Stimulated activated CD4-positive, alpha-beta T cell treated with anti-CD3 and anti-CD28 coated beads, Interleukin-4, amount 100 ng/mL, for 4 hours (primary cell): Measurements from ENCODE around the gene PADI3.

Source experiments
- DNase-seq, 2 experiments: peaks; one replicate each; pipeline ENCODE4 v3.0.0-alpha.2; 2020

The PADI3 gene

DNA sequence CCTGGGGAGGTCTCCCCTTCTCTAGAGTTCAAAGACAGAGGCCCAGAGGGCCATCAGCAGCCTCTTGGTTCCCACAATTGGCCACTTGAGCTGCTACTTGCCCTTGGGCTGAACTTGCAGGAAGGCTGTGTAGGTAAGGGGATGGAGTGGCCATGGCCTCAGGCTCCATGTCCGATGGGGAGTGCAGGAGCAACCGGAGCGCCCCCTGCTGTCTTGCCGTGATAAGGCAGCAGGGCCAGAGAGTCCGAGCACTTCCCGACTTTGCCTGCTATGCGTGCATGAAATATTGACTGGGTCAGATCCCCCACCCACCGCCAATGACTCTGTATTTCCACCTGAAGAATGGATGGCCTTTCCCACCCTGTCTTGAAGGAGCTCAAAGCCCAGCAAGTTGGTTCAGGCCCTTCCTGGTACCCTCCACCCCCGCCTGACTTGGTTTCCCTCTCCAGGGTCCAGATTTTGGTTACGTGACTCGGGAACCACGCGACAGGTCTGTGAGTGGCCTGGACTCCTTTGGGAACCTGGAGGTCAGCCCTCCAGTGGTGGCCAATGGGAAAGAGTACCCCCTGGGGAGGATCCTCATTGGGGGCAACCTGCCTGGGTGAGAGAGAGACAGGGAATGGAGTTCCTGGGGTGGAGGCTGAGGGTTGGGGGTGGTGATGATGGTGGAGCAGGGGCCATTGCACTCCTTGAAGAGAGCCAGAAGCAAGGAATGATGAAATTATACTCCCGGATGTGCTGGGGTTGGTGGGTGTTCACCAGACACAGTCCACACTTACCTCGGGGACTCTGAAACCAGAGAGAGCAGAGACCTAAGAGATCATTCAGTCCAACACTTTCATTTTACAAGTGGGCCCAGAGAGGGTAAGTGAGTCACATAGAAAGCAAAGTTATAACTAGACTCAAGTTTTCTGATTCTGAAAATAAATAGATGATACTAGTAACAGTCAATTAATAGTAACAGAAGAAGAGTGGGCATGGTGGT, 25.6 kb downstream of the PADI3 start:
- DNase-seq, result peak in 1 of 2 experiments; percentile 8

DNA sequence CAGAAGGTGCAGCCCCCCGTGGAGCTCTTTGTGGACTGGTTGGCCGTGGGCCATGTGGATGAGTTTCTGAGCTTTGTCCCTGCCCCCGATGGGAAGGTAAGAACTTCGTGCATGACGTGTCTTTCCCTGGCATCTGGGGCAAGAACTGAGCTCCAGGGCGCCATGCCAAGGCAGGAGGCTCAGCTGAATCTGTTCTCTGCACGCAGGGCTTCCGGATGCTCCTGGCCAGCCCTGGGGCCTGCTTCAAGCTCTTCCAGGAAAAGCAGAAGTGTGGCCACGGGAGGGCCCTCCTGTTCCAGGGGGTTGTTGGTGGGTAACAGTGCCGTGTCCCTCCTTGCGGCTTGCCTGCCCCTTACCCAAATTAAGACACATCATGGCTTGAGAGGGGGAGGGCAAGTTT, 27.7 kb downstream of the PADI3 start:
- no peak for DNase-seq

- DNase-seq, result no peak
Measured at GRCh38 chr1:17277511-17278159, 28.7 kb downstream of the PADI3 start.

GRCh38 chr1:17278996-17279830, 30.3 kb downstream of the PADI3 start:
- no peak for DNase-seq

DNA sequence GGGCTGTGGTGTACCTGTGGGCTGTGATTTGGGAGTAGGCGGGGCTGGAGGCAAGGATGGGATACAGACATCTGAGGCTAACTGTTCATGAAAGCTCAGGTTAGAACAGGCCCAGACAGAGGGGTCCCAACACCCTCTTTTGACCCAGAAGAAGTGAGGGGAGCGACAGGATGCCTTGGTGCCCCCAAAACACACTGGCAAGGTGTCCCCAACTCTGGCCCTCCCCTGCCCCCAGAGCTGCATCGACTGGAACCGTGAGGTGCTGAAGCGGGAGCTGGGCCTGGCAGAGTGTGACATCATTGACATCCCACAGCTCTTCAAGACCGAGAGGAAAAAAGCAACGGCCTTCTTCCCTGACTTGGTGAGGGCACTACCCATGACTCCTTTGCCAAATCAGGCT, 31.5 kb downstream of the PADI3 start:
- no peak for DNase-seq

- DNase-seq, result no peak
Measured at GRCh38 chr1:17280894-17281293, 32.0 kb downstream of the PADI3 start.

DNA sequence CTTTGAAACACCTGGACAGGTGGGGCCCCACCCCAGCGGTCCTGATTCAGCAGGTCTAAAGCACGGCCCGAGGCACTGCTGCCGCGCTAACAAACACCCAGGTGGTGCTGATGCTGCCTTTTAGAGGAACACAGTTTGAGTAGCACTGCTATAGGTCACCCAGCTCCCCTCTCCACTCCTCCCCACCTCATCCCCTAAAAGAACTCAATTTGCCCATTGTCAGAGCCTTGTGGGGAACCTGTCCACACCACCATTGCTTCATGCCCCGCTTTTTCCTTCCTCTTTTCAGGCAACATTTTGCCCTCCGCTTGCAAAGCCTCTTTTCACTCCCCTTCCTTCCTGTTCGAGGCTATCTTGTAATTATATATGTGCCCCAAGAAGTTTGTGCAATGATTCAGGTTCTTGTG, 32.9 kb downstream of the PADI3 start:
- DNase-seq, result no peak

- DNase-seq, result no peak
Measured at GRCh38 chr1:17282836-17283235, 33.9 kb downstream of the PADI3 start.

DNA sequence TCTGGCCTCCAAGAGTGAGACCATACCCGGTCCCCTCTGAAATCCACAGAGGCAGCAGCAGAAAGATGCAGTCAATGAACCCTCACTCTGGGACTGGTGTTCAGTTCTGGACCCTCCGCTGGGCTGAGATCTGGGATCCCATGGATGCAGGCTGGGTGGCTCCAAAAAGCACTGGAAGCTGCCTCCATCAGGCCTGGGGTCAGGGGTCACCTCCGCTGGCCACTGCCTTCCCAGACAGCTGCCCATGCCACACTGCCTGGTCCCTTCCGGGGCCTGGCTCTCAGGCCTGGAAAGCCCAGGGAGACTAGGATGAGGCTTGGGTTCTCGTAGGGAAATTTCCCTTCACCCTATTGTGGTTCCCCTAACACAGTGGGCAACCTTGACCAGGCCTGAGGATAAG, 37.7 kb downstream of the PADI3 start:
- DNase-seq, result no peak

DNA sequence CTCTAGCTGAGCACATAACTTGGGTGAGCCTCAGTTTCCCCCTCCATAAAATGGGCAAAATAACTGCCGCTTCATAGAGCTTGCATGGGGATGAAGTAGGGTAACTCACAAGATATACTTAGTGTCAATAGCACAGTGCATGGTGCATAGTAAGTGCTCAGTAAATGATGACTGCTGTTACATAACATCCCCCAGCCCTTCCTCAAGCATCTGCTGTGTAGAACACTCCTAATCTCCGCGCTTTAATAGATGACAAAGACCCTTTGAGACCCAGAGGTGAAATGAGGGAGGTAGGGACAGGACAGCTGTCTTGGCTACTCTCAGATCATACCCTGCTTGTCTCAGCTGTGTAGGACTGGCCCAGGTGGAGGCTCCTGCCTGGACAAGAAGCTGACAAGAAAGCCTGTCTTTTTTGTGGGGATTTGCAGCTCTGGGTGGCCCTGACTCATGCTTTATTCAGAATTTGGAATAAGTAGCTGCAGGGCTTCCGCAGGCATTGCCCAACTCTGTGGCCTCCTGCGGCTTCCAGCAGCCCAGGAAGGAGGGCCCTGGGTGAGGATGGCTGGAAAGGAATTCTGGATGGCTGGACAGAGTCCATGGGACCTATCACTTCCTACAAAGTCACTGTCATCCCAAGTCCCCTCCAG, 38.4 kb downstream of the PADI3 start:
- DNase-seq, result no peak

- DNase-seq, result no peak
Measured at GRCh38 chr1:17289721-17290120, 40.8 kb downstream of the PADI3 start.

GRCh38 chr1:17290553-17290952, 41.7 kb downstream of the PADI3 start:
- no peak for DNase-seq

DNA sequence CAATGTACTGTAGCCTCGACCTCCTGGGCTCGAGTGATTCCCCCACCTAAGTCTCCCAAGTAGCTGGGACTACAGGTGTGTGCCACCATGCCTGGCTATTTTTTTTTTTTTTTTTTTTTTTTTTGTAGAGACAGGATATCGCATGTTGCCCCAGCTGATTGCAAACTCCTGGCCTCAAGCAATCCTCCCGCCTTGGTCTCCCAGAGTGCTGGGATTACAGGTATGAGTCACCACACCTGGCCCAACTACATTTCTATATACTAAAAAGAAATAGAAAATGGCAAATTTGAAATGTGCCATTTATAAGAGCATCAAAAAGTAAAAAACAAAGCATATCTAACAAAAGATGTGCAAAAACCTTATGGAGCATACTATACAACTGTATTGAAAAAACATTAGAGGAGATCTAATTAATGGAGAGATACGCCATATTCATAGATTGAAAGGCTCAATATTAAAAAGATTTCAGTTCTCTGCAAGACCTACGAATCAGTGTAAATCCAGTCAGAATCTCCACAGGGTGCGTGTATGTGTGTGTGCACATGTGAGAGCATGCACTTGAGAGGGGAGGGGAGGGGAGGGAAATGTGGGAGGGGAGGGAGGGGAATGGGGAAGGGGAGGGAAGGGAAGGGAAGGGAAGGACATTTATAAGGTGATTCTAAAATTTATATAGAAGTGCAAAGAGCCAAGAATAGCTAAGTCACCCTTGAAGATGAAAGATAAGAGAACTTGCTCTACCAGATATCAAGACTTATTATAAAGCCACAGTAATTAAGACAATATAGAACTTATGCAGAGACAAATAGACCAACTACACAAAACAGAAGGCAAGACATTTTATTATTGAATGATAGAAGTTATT, 43.6 kb downstream of the PADI3 start:
- DNase-seq, result no peak

DNA sequence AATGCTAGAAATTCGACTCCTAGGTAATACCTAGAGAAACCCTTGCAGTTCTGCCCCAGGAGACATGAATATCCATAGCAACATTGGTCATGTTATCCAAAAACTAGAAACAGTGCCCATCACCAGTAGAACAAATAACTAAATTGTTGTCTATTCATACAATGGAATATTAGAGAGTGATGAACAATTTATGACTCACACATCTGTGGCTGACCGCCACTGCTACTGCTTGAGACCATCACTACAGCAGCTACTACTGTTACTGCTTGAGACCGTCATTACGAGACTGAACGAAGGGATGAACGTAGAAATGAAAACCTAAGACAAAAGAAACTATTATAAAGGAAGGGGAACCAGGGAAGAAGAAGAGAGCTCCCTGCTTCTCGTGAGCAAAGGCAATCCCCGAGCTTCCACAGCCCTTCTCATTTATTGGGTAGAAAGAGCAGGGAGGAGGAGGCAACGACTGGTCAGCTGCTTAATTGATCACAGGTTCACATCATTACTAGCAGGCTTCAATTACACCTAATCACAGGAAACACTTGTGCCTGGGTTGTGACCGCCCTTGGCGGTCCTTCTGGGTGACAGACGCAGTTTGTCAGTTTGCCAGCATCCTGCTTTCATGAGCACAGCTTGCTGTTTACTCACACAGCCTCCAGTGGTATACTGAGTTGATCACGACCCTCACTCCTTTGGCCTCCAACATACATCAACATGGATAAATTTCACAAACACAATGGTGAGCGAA, 45.0 kb downstream of the PADI3 start:
- DNase-seq, result no peak

DNA sequence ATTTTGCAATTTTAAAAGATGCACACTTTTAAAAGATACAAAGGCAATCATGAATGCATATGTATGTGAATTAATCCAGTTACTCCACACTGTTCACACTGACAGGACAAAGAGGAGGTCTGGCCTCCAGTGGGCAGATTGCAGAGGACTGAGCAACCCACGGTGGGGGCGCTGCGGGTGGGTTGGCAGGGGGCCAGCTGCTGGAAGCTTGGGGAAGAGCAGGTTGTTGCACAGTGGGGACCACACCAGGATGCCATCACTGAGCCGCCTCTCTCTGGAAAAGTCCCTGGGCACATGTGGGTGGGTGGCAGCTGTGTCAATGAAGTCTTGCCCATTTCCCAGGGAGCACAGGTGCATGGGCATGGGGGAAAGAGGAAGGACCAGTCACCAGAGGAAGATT, 46.4 kb downstream of the PADI3 start:
- DNase-seq, result no peak

GRCh38 chr1:17296086-17296485, 47.2 kb downstream of the PADI3 start:
- no peak for DNase-seq

- DNase-seq, result no peak
Measured at GRCh38 chr1:17297991-17298390, 49.1 kb downstream of the PADI3 start.

DNA sequence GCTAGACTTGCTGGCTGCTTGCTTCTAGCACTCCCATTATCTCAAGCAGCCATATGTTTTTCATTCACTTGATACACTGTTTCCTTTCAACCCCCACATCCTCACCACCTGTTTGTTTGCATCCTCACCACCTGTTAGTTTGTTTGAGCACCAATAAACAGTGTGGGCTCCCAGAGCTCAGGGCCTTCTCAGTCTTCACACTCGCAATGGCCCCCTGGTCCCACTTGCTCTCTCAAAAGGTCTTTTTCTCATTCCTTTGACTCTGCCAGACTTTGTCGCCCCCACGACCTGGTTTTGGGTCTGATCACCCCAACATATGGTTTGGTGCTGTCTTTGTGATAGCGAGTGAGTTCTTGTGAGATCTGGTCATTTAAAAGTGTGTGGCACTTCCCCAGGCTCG, 52.9 kb downstream of the PADI3 start:
- no peak for DNase-seq

DNA sequence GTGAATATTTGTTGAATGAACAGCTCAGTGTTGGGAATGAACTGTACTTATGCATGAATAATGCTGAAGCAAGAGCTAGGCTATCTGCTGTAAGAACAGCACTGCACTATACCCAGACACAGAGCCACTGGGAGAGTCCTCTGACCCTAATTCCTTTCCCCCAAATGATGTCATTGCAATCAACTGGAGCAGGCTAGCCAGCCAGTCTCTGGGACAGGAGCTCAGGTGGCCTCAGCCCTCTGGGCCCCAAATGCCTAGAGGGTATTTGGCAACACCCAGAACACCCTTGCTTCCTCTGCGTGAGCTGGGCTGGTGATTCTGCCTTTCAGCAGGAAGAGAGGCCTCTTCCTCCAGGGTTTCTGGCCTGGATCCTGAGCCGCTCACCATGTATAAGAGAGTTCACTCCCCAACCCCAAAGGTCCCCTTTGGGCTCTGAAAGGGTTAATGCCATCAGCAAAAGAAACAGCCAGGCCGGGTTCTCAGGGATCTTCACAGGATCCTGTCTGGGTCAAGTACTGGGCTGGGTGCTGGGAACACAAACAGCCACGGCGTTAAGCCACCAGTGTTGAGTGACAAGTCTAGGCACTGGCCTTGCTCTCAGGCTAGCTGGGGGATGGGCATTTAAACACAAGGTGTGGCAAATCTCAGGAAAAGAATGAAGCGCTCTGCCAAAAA, 55.4 kb downstream of the PADI3 start:
- no peak for DNase-seq

DNA sequence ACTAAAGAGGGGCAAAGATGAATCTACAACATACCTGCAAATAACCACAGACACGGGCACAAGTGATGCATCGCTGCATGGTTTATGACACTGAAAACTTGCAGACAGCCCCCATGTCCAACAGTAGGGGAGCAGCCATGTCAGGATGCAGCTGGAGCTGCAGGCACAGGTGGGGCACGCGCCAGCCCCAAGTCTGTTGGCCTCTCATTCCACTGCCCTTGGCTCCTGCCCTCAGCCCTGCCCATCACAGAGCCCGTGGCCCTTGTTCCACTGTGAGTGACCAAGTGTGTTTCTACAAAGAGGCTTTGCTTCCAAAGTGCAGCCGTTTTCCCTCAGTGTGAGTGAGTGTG, 55.9 kb downstream of the PADI3 start:
- no peak for DNase-seq
